Right atrium auricular region (tissue), 2 donors: ENCODE results near the gene SYT14. TPM values are rescaled to one million over a fixed set of nuclear protein-coding genes. Genes with fewer than 3 reads are reported as not detected.
"Not testable (repeated sequence)": the region's sequence is repeated elsewhere in the genome, so short reads cannot be mapped to it uniquely, and the experiment has no call there.

Source experiments
- DNase-seq: peaks from one replicate; pipeline ENCODE4 v3.0.0-alpha.2; 2019; ENCODE audit warnings: low spot score
- H3K27ac ChIP-seq, 2 donors: fragments of 200-600 bp; sonication (generic); 1 replicate in 1 of 2; 2 replicates in 1 of 2; pipeline ENCODE4 v1.5.1; 2016 to 2019
- H3K27me3 ChIP-seq, 2 donors: fragments of 200-600 bp; sonication (generic); one replicate each; pipeline versions ENCODE4 v1.5.1 to v1.6.0; 2017 to 2019
- H3K36me3 ChIP-seq: fragments of 200-600 bp; sonication (generic); one replicate; pipeline ENCODE4 v1.5.1; 2016
- H3K4me1 ChIP-seq, 2 donors: fragments of 200-600 bp; sonication (generic); one replicate each; pipeline versions ENCODE4 v1.5.1 to v1.6.0; 2017 to 2019
- H3K4me3 ChIP-seq, 2 donors: fragments of 200-600 bp; sonication (generic); 1 replicate in 1 of 2; 2 replicates in 1 of 2; pipeline ENCODE4 v1.5.1; 2017 to 2019; ENCODE audit warnings: mild to moderate bottlenecking in 1 of 2, moderate library complexity in 1 of 2
- H3K9me3 ChIP-seq, 2 donors: fragments of 200-600 bp; sonication (generic); one replicate each; pipeline ENCODE4 v1.5.1; 2019
- total RNA-seq, 2 donors: library from RNA; depleted of rRNA; stranded (reverse); fragments of >200 nt; gene quantifications; one replicate each; pipeline ENCODE4 v1.1.0, GENCODE V29; 2016
- TF ChIP-seq, protein P1 (sequence below), 2 donors: fragments of 200-600 bp; sonication (generic); IDR thresholded peaks; one replicate each; pipeline ENCODE4 v1.5.1; 2019; ENCODE audit warnings: antibody characterized with exemption in 2 of 2

Gene SYT14
- total RNA-seq, 2 donors from 2014 or later, result 0.04 TPM; not detected in 1

DNA sequence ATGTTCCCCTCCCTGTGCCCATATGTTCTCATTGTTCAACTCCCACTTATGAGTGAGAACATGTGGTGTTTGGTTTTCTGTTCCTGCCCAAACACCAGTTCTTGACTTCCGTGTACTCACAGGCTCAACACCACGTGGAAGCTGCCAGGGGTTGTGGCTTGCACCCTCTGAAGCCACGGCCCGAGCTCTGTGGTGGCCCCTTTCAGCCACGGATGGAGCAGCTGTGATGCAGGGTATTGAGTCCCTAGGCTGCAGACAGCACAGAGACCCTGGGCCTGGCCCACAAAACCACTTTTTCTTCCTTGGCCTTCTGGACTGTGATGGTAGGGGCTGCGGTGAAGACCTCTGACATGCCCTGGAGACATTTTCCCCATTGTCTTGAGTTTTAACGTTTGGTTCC, 111.6 kb downstream of the SYT14 start:
- H3K4me3 ChIP-seq, result no peak overlapping the region
- no peak for DNase-seq
- no peaks in the 10 kb centered on the region for H3K4me1 ChIP-seq
- no peaks in the 10 kb centered on the region for H3K9me3 ChIP-seq
- TF ChIP-seq, protein P1, sequence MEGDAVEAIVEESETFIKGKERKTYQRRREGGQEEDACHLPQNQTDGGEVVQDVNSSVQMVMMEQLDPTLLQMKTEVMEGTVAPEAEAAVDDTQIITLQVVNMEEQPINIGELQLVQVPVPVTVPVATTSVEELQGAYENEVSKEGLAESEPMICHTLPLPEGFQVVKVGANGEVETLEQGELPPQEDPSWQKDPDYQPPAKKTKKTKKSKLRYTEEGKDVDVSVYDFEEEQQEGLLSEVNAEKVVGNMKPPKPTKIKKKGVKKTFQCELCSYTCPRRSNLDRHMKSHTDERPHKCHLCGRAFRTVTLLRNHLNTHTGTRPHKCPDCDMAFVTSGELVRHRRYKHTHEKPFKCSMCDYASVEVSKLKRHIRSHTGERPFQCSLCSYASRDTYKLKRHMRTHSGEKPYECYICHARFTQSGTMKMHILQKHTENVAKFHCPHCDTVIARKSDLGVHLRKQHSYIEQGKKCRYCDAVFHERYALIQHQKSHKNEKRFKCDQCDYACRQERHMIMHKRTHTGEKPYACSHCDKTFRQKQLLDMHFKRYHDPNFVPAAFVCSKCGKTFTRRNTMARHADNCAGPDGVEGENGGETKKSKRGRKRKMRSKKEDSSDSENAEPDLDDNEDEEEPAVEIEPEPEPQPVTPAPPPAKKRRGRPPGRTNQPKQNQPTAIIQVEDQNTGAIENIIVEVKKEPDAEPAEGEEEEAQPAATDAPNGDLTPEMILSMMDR (IDR thresholded peaks at IDR 0.05), result no peak
- no peaks in the 10 kb centered on the region for H3K27me3 ChIP-seq
- no peaks in the 10 kb centered on the region for H3K36me3 ChIP-seq
- no peak overlapping the region for H3K27ac ChIP-seq

GRCh38 chr1:210050491-210050890, 112.5 kb downstream of the SYT14 start:
- H3K4me3 ChIP-seq, H3K27ac ChIP-seq, H3K4me1 ChIP-seq, DNase-seq, H3K27me3 ChIP-seq, H3K9me3 ChIP-seq, H3K36me3 ChIP-seq: not testable (repeated sequence)

DNA sequence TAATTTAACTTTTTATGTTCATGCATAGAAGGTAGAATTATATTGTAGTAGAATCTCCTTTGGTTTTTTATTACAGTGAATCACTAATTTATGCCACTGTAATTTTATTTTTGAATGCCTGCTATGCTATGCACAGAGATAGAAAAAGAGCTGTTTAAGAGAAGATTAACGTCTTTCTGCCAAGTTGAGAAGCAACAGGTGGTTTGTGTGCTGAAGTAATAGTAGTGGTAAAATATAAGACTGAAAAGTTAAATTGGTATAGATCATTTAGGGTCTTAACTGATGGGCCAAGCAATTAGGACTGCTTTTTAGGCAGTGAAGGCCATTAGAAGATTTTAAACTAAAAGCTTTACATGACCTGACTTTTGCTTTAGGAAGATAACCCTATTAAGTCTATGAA, 115.1 kb downstream of the SYT14 start:
- DNase-seq, result no peak
- Histone ChIP-seq H3K27ac (no peak overlapping the region), H3K9me3 (no peaks in the 10 kb centered on the region), H3K4me3 (no peak overlapping the region), H3K27me3 (no peaks in the 10 kb centered on the region), H3K36me3 (no peaks in the 10 kb centered on the region), H3K4me1 (no peaks in the 10 kb centered on the region)
- TF ChIP-seq, protein P1 (IDR thresholded peaks at IDR 0.05), result no peak

GRCh38 chr1:210057593-210057992, 119.6 kb downstream of the SYT14 start:
- no peak for DNase-seq
- H3K4me3 ChIP-seq, result no peak overlapping the region
- no peaks in the 10 kb centered on the region for H3K4me1 ChIP-seq

GRCh38 chr1:210061992-210062391, 124.0 kb downstream of the SYT14 start:
- no peak for DNase-seq
- Histone ChIP-seq H3K36me3 (no peaks in the 10 kb centered on the region), H3K9me3 (no peaks in the 10 kb centered on the region), H3K4me1 (no peaks in the 10 kb centered on the region), H3K27me3 (no peaks in the 10 kb centered on the region), H3K27ac (no peak overlapping the region), H3K4me3 (no peak overlapping the region)
- TF ChIP-seq, protein P1 (IDR thresholded peaks at IDR 0.05), result no peak

More at GRCh38 chr1:210057593-210057992, 119.6 kb downstream of the SYT14 start:
- no peak overlapping the region for H3K27ac ChIP-seq
- H3K36me3 ChIP-seq, result no peaks in the 10 kb centered on the region
- TF ChIP-seq, protein P1 (IDR thresholded peaks at IDR 0.05), result no peak
- H3K9me3 ChIP-seq, result no peaks in the 10 kb centered on the region
- H3K27me3 ChIP-seq, result no peaks in the 10 kb centered on the region

DNA sequence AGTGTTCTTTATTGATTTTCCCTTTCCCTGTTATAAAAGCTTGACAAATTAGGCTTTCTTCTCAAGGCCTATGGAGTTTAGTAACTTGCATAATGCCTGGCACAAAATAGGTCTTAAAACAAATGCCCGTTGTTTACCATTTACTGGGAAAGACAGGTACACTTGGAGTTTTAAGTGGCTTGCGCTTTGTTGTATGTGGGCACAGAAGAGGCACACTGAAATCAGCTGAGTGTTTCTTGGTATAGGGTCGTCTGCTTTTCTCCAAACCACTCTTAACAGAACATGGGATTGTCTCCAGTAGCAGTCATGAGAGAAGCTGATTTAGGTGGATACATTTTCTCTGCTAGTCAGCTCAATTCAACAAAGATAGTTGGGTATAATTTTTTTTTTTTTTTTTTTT, 132.5 kb downstream of the SYT14 start:
- no peaks in the 10 kb centered on the region for H3K36me3 ChIP-seq
- no peak for DNase-seq
- no peak overlapping the region for H3K27ac ChIP-seq
- no peak overlapping the region for H3K4me3 ChIP-seq
- no peaks in the 10 kb centered on the region for H3K9me3 ChIP-seq
- no peaks in the 10 kb centered on the region for H3K27me3 ChIP-seq
- TF ChIP-seq, protein P1 (IDR thresholded peaks at IDR 0.05), result no peak
- H3K4me1 ChIP-seq, result no peaks in the 10 kb centered on the region
